ENCODE results near the gene DISC1.

Gene DISC1

GRCh38 chr1:231695439-231696255 is 69.1 kb downstream of the DISC1 start:
- no peak for DNase-seq (ENCODE audit: low read depth in 2 of 2)

- DNase-seq (ENCODE audit: low read depth in 2 of 2), result no peak
These were observed 73.2 kb downstream of the DISC1 start for GRCh38 chr1:231699784-231700183.

GRCh38 chr1:231701306-231701705 is 74.7 kb downstream of the DISC1 start:
- no peak for DNase-seq (ENCODE audit: low read depth in 2 of 2)

GRCh38 chr1:231702331-231702730 is 75.7 kb downstream of the DISC1 start:
- no peak for DNase-seq (ENCODE audit: low read depth in 2 of 2)

GRCh38 chr1:231702804-231703203 is 76.2 kb downstream of the DISC1 start:
- no peak for DNase-seq (ENCODE audit: low read depth in 2 of 2)

GRCh38 chr1:231705806-231706760 is 79.5 kb downstream of the DISC1 start:
- DNase-seq (ENCODE audit: low read depth in 2 of 2), result no peak

- DNase-seq (ENCODE audit: low read depth in 2 of 2), result no peak
These were observed 80.3 kb downstream of the DISC1 start for GRCh38 chr1:231706934-231707333.

GRCh38 chr1:231707407-231707806 is 80.8 kb downstream of the DISC1 start:
- no peak for DNase-seq (ENCODE audit: low read depth in 2 of 2)

GRCh38 chr1:231708394-231708793 is 81.8 kb downstream of the DISC1 start:
- no peak for DNase-seq (ENCODE audit: low read depth in 2 of 2)

- no peak for DNase-seq (ENCODE audit: low read depth in 2 of 2)
These were observed 87.8 kb downstream of the DISC1 start for GRCh38 chr1:231714440-231714839.

GRCh38 chr1:231715816-231716722 is 89.5 kb downstream of the DISC1 start:
- DNase-seq (ENCODE audit: low read depth in 2 of 2), result no peak

- DNase-seq (ENCODE audit: low read depth in 2 of 2), result no peak
These were observed 90.3 kb downstream of the DISC1 start for GRCh38 chr1:231716879-231717278.

GRCh38 chr1:231719485-231720183 is 93.0 kb downstream of the DISC1 start:
- no peak for DNase-seq (ENCODE audit: low read depth in 2 of 2)

GRCh38 chr1:231720652-231721325 is 94.2 kb downstream of the DISC1 start:
- DNase-seq (ENCODE audit: low read depth in 2 of 2), result no peak

GRCh38 chr1:231721436-231721835 is 94.8 kb downstream of the DISC1 start:
- DNase-seq (ENCODE audit: low read depth in 2 of 2), result no peak

GRCh38 chr1:231722356-231722755 is 95.8 kb downstream of the DISC1 start:
- no peak for DNase-seq (ENCODE audit: low read depth in 2 of 2)

- DNase-seq (ENCODE audit: low read depth in 2 of 2), result no peak
These were observed 96.6 kb downstream of the DISC1 start for GRCh38 chr1:231723146-231723545.

GRCh38 chr1:231724041-231724440 is 97.5 kb downstream of the DISC1 start:
- DNase-seq (ENCODE audit: low read depth in 2 of 2), result no peak

GRCh38 chr1:231724876-231725647 is 98.5 kb downstream of the DISC1 start:
- DNase-seq (ENCODE audit: low read depth in 2 of 2), result peak in 1 of 2 donors; percentile 12

GRCh38 chr1:231727171-231727570 is 100.6 kb downstream of the DISC1 start:
- DNase-seq (ENCODE audit: low read depth in 2 of 2), result no peak

All from stimulated activated CD4-positive, alpha-beta T cell treated with anti-CD3 and anti-CD28 coated beads, Interleukin-15, amount 100 ng/mL, for 48 hours (primary cell).